Mesenchymal stem cell (in vitro differentiated cells and primary cell): Measurements from ENCODE around the gene PDE4B.

Source experiments
- DNase-seq: peaks from one replicate; pipeline ENCODE4 v3.0.0-alpha.2; 2013
- H2AFZ ChIP-seq: one replicate; pipeline ENCODE4 v1.6.1; 2013; ENCODE audit warnings: low read depth, mild to moderate bottlenecking, control low read depth, inconsistent platforms, low read length, moderate library complexity
- H2AK5ac ChIP-seq: 2 replicates; pipeline ENCODE4 v1.6.1; 2013; ENCODE audit warnings: low read length, moderate library complexity, mild to moderate bottlenecking, inconsistent platforms; ENCODE audit not compliant: severe bottlenecking
- H2BK120ac ChIP-seq: one replicate; pipeline ENCODE4 v1.6.1; 2013; ENCODE audit warnings: low read depth, mild to moderate bottlenecking, inconsistent platforms, low read length, moderate library complexity
- H2BK12ac ChIP-seq, 2 experiments: one replicate each; pipeline ENCODE4 v1.6.1; 2013; ENCODE audit warnings: inconsistent platforms in 2 of 2, low read length in 2 of 2, mild to moderate bottlenecking in 2 of 2, moderate library complexity in 2 of 2, control low read depth in 1 of 2
- H2BK15ac ChIP-seq: one replicate; pipeline ENCODE4 v1.6.1; 2013; ENCODE audit warnings: mild to moderate bottlenecking, low read depth, inconsistent platforms; ENCODE audit not compliant: poor library complexity, severe bottlenecking
- H2BK5ac ChIP-seq: 2 replicates; pipeline ENCODE4 v1.6.1; 2013; ENCODE audit warnings: low read depth, mild to moderate bottlenecking, low read length, control low read depth, inconsistent platforms; ENCODE audit not compliant: poor library complexity, severe bottlenecking
- H3K14ac ChIP-seq, 2 experiments: one replicate each; pipeline ENCODE4 v1.6.1; 2013; ENCODE audit warnings: inconsistent platforms in 2 of 2, low read length in 2 of 2, control low read depth in 1 of 2, mild to moderate bottlenecking in 1 of 2, moderate library complexity in 1 of 2
- H3K18ac ChIP-seq, 2 experiments: one replicate each; pipeline ENCODE4 v1.6.1; 2013; ENCODE audit warnings: inconsistent platforms in 2 of 2, low read length in 2 of 2, control low read depth in 1 of 2, low read depth in 1 of 2, mild to moderate bottlenecking in 1 of 2
- H3K23ac ChIP-seq, 2 experiments: one replicate each; pipeline ENCODE4 v1.6.1; 2013; ENCODE audit warnings: inconsistent platforms in 2 of 2, low read length in 2 of 2, mild to moderate bottlenecking in 2 of 2, moderate library complexity in 2 of 2, control low read depth in 1 of 2
- H3K27ac ChIP-seq: 2 replicates; pipeline ENCODE4 v1.5.1; 2013; ENCODE audit warnings: mild to moderate bottlenecking, moderate library complexity, low read length, control low read depth, inconsistent platforms; ENCODE audit not compliant: poor library complexity, severe bottlenecking
- H3K27me3 ChIP-seq, 2 experiments: 2 replicates each; pipeline versions ENCODE4 v1.6.1 to v1.7.0; 2013; ENCODE audit warnings: low read length in 2 of 2, mild to moderate bottlenecking in 2 of 2, moderate library complexity in 2 of 2, control low read depth in 1 of 2, inconsistent platforms in 1 of 2; ENCODE audit not compliant: control insufficient read depth in 1 of 2, insufficient read depth in 1 of 2
- H3K36me3 ChIP-seq, 2 experiments: 2 replicates each; pipeline versions ENCODE4 v1.6.1 to v1.7.0; 2013; ENCODE audit warnings: low read length in 2 of 2, control low read depth in 1 of 2, inconsistent platforms in 1 of 2, low read depth in 1 of 2, mild to moderate bottlenecking in 1 of 2; ENCODE audit not compliant: insufficient read depth in 2 of 2, control insufficient read depth in 1 of 2
- H3K4ac ChIP-seq, 2 experiments: one replicate each; pipeline ENCODE4 v1.6.1; 2013; ENCODE audit warnings: inconsistent platforms in 2 of 2, low read length in 2 of 2, mild to moderate bottlenecking in 2 of 2, moderate library complexity in 2 of 2, control low read depth in 1 of 2, low read depth in 1 of 2
- H3K4me1 ChIP-seq: 2 replicates; pipeline ENCODE4 v1.6.1; 2013; ENCODE audit warnings: low read depth, low read length, control low read depth; ENCODE audit not compliant: control insufficient read depth, insufficient read depth
- H3K4me2 ChIP-seq: 2 replicates; pipeline ENCODE4 v1.6.1; 2013; ENCODE audit warnings: low read length, mild to moderate bottlenecking, inconsistent platforms; ENCODE audit not compliant: poor library complexity, severe bottlenecking
- H3K4me3 ChIP-seq, 2 experiments: 2 replicates each; pipeline versions ENCODE4 v1.5.1 to v1.7.0; 2013; ENCODE audit warnings: low read length in 2 of 2, mild to moderate bottlenecking in 2 of 2, control low read depth in 1 of 2, low read depth in 1 of 2; ENCODE audit not compliant: insufficient read depth in 1 of 2
- H3K79me1 ChIP-seq: replicated peaks from 2 replicates; pipeline ENCODE4 v1.6.1; 2013; ENCODE audit warnings: mild to moderate bottlenecking, control low read depth, low read length, inconsistent platforms; ENCODE audit not compliant: poor library complexity, severe bottlenecking
- H3K9ac ChIP-seq: 2 replicates; pipeline ENCODE4 v1.7.0; 2013; ENCODE audit warnings: mild to moderate bottlenecking, low read length, moderate library complexity
- H3K9me3 ChIP-seq: 2 replicates; pipeline ENCODE4 v1.7.0; 2013; ENCODE audit warnings: mild to moderate bottlenecking, low read length; ENCODE audit not compliant: control insufficient read depth
- H4K8ac ChIP-seq: one replicate; pipeline ENCODE4 v1.6.1; 2013; ENCODE audit warnings: inconsistent platforms, mild to moderate bottlenecking, low read length, moderate library complexity
- H4K91ac ChIP-seq: one replicate; pipeline ENCODE4 v1.6.1; 2013; ENCODE audit warnings: mild to moderate bottlenecking, low read length, inconsistent platforms
- WGBS: methylation state at CpG from one replicate; pipeline ENCODE4 v1.1.7; 2013; ENCODE audit warnings: mixed read lengths; 5-methylcytosine and 5-hydroxymethylcytosine counted together

Gene PDE4B

GRCh38 chr1:65773391-65774123 lies 19.1 kb upstream of the PDE4B start:
- WGBS: 94% methylated on average over 1 of the region's 4 CpGs

GRCh38 chr1:65788762-65789161 lies 3.9 kb upstream of the PDE4B start:
- DNase-seq: no peak
- peaks cover 16% of the 10 kb centered on the region for H3K4me1 ChIP-seq
- no peak overlapping the region for H3K23ac ChIP-seq
- H2BK12ac ChIP-seq: no peak overlapping the region
- no peak overlapping the region for H3K27ac ChIP-seq
- H2BK15ac ChIP-seq: no peak overlapping the region
- no peak overlapping the region for H2BK120ac ChIP-seq
- no peak overlapping the region for H3K14ac ChIP-seq
- H3K36me3 ChIP-seq: no peaks in the 10 kb centered on the region
- no peaks in the 10 kb centered on the region for H3K79me1 ChIP-seq
- H2BK5ac ChIP-seq: no peak overlapping the region
- no peak overlapping the region for H3K4me3 ChIP-seq
- no peak overlapping the region for H2AFZ ChIP-seq
- no peak overlapping the region for H4K8ac ChIP-seq
- H3K9me3 ChIP-seq: peaks cover 21% of the 10 kb centered on the region
- peaks cover 0 to 29% of the 10 kb centered on the region in 2 experiments for H3K27me3 ChIP-seq
- H3K9ac ChIP-seq: no peak overlapping the region
- H2AK5ac ChIP-seq: no peak overlapping the region
- H3K4me2 ChIP-seq: no peak overlapping the region
- H3K4ac ChIP-seq: no peak overlapping the region
- H3K18ac ChIP-seq: no peak overlapping the region
- H4K91ac ChIP-seq: no peak overlapping the region

More at GRCh38 chr1:65773391-65774123, 19.1 kb upstream of the PDE4B start:
- Histone ChIP-seq H2AFZ (no peak overlapping the region), H2BK12ac (no peak overlapping the region), H2BK5ac (no peak overlapping the region), H3K36me3 (no peaks in the 10 kb centered on the region), H3K14ac (no peak overlapping the region), H3K27ac (no peak overlapping the region), H3K79me1 (no peaks in the 10 kb centered on the region), H3K27me3 (no peaks in the 10 kb centered on the region), H3K4ac (no peak overlapping the region), H4K8ac (no peak overlapping the region), H4K91ac (no peak overlapping the region), H3K9me3 (peaks cover 3% of the 10 kb centered on the region), H3K18ac (no peak overlapping the region), H2BK120ac (no peak overlapping the region), H3K4me3 (no peak overlapping the region), H2BK15ac (no peak overlapping the region), H3K23ac (no peak overlapping the region), H3K4me1 (no peaks in the 10 kb centered on the region), H2AK5ac (no peak overlapping the region), H3K4me2 (no peak overlapping the region), H3K9ac (no peak overlapping the region)
- DNase-seq: no peak

GRCh38 chr1:65791396-65791795 lies 1.3 kb upstream of the PDE4B start:
- Histone ChIP-seq H3K4me2 (no peak overlapping the region), H2BK15ac (no peak overlapping the region), H2AK5ac (no peak overlapping the region), H3K79me1 (no peaks in the 10 kb centered on the region), H3K4ac (no peak overlapping the region), H2BK5ac (no peak overlapping the region), H2AFZ (no peak overlapping the region), H3K9ac (no peak overlapping the region), H2BK120ac (no peak overlapping the region), H3K27ac (no peak overlapping the region), H3K9me3 (peaks cover 21% of the 10 kb centered on the region), H4K8ac (no peak overlapping the region), H3K27me3 (peaks cover 0 to 37% of the 10 kb centered on the region in 2 experiments), H3K18ac (no peak overlapping the region), H3K14ac (no peak overlapping the region), H3K23ac (no peak overlapping the region), H4K91ac (no peak overlapping the region), H3K36me3 (no peaks in the 10 kb centered on the region), H3K4me3 (peak overlapping the region in 1 of 2 experiments; percentile 85), H3K4me1 (peaks cover 16% of the 10 kb centered on the region), H2BK12ac (no peak overlapping the region)
- DNase-seq: peak; percentile 15
- WGBS: 72% methylated on average over 4 of the region's 4 CpGs

GRCh38 chr1:65791801-65792668 lies 660 bp upstream of the PDE4B start:
- no peaks in the 10 kb centered on the region for H3K36me3 ChIP-seq
- peak overlapping the region; percentile 82 for H3K9ac ChIP-seq
- no peak overlapping the region for H4K91ac ChIP-seq
- H2BK12ac ChIP-seq: no peak overlapping the region
- H3K14ac ChIP-seq: no peak overlapping the region
- peak overlapping the region; percentile 49 for H2AFZ ChIP-seq
- no peak overlapping the region for H4K8ac ChIP-seq
- H3K4me3 ChIP-seq: peak overlapping the region; percentile 20 to 85
- H3K79me1 ChIP-seq: no peaks in the 10 kb centered on the region
- DNase-seq: peak; percentile 8
- no peak overlapping the region for H3K4ac ChIP-seq
- H2BK120ac ChIP-seq: no peak overlapping the region
- no peak overlapping the region for H3K18ac ChIP-seq
- peaks cover 21% of the 10 kb centered on the region for H3K9me3 ChIP-seq
- peak overlapping the region; percentile 95 for H3K4me2 ChIP-seq
- H2AK5ac ChIP-seq: no peak overlapping the region
- H2BK15ac ChIP-seq: no peak overlapping the region
- H2BK5ac ChIP-seq: no peak overlapping the region
- WGBS: 6% methylated on average over 34 of the region's 35 CpGs
- peaks cover 0 to 37% of the 10 kb centered on the region in 2 experiments for H3K27me3 ChIP-seq
- H3K27ac ChIP-seq: no peak overlapping the region
- H3K23ac ChIP-seq: no peak overlapping the region
- H3K4me1 ChIP-seq: peaks cover 16% of the 10 kb centered on the region
